HCT116 (cell line): ENCODE data around the gene PCDHB13.
A peak's percentile ranks its signal among the peaks of the same experiment; 100 is the strongest.

Experiments
- CEBPB ChIP-seq: IDR thresholded peaks from 2 replicates; pipeline ENCODE4 v1.6.1; 2012; ENCODE audit warnings: low read depth
- EZH2 ChIP-seq: fragments of 200-600 bp; sonication (generic); IDR thresholded peaks from 2 replicates; pipeline ENCODE4 v1.6.1; 2017; ENCODE audit warnings: antibody characterized with exemption, mixed run types
- EZH2phosphoT487 ChIP-seq: fragments of 200-600 bp; IDR thresholded peaks from 2 replicates; pipeline ENCODE4 v1.6.1; 2018; ENCODE audit warnings: antibody characterized with exemption, borderline replicate concordance
- POLR2A ChIP-seq: IDR thresholded peaks from 2 replicates; pipeline ENCODE4 v1.7.0; 2011; ENCODE audit warnings: borderline replicate concordance; ENCODE audit not compliant: insufficient read depth, insufficient read length; ENCODE audit errors: extremely low read depth
- POLR2AphosphoS5 ChIP-seq: IDR thresholded peaks from 2 replicates; pipeline ENCODE4 v1.6.1; 2011; ENCODE audit warnings: mild to moderate bottlenecking, low read depth, low read length, moderate library complexity
- REST ChIP-seq: IDR thresholded peaks from 2 replicates; pipeline ENCODE4 v1.6.1; 2012; ENCODE audit warnings: low read depth
- TCF7L2 ChIP-seq: IDR thresholded peaks from 2 replicates; pipeline ENCODE4 v1.7.0; 2011; ENCODE audit warnings: borderline replicate concordance, inconsistent platforms; ENCODE audit not compliant: insufficient read depth, insufficient read length; ENCODE audit errors: extremely low read depth
- YY1 ChIP-seq: IDR thresholded peaks from 2 replicates; pipeline ENCODE4 v1.6.1; 2011; ENCODE audit warnings: low read length, low read depth, moderate library complexity, mild to moderate bottlenecking; ENCODE audit not compliant: insufficient replicate concordance; ENCODE audit errors: extremely low read depth
- ZNF274 ChIP-seq: fragments of 200-500 bp; sonication (Bioruptor generic); IDR thresholded peaks from 2 replicates; pipeline ENCODE4 v1.6.1; 2014; ENCODE audit warnings: mild to moderate bottlenecking, low read depth, low read length, inconsistent platforms
- TF ChIP-seq, protein P1 (sequence below), 3 experiments: fragments of 200-600 bp in 1 of 3; sonication (generic) in 1 of 3; IDR thresholded peaks in 2 of 3; conservative IDR thresholded peaks in 1 of 3; 2 replicates each; pipeline ENCODE4 v1.5.1; 2012 to 2017; ENCODE audit warnings: low read depth in 2 of 3, low read length in 2 of 3, antibody characterized with exemption in 1 of 3, borderline replicate concordance in 1 of 3, control low read depth in 1 of 3, mild to moderate bottlenecking in 1 of 3, mixed read lengths in 1 of 3, mixed run types in 1 of 3, moderate library complexity in 1 of 3; ENCODE audit not compliant: insufficient read depth in 1 of 3
- TF ChIP-seq, protein P2 (sequence below): IDR thresholded peaks from 2 replicates; pipeline ENCODE4 v1.6.1; 2012

DNA sequence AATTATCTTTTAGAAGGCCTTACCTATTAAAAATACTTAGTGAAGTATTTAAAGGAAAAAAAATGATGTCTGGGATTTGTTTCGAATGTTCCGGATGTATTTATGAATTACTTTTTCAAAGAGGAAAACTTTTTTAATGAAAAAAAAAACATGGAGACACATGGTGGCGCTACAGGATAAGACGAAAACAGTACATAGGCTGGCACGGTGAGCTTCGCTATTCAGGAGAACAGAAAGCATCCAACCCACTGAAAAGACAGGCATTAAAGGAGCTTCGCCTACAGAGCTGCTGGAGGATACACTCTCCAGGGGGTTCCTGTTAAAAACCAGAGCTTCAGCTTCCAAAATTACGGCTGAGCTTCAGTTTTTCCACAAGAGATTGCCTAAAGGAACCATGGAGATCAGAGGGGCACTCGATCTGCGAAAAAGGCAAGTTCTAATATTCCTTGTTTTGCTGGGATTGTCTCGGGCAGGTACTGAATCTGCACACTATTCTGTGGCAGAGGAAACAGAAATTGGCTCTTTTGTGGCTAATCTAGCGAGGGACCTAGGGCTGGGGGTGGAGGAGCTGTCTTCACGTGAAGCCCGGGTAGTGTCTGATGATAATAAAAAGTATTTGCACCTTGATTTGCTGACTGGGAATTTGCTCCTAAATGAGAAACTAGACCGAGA lies 9.5 kb downstream of the PCDHB13 start, which contains the start of gene PCDHB14:
- no peak for TF ChIP-seq EZH2
- TF ChIP-seq EZH2phosphoT487 = no peak
- TF ChIP-seq, protein P1, sequence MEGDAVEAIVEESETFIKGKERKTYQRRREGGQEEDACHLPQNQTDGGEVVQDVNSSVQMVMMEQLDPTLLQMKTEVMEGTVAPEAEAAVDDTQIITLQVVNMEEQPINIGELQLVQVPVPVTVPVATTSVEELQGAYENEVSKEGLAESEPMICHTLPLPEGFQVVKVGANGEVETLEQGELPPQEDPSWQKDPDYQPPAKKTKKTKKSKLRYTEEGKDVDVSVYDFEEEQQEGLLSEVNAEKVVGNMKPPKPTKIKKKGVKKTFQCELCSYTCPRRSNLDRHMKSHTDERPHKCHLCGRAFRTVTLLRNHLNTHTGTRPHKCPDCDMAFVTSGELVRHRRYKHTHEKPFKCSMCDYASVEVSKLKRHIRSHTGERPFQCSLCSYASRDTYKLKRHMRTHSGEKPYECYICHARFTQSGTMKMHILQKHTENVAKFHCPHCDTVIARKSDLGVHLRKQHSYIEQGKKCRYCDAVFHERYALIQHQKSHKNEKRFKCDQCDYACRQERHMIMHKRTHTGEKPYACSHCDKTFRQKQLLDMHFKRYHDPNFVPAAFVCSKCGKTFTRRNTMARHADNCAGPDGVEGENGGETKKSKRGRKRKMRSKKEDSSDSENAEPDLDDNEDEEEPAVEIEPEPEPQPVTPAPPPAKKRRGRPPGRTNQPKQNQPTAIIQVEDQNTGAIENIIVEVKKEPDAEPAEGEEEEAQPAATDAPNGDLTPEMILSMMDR (IDR thresholded peaks at IDR 0.05 in 2 of 3, conservative IDR thresholded peaks at IDR 0.05 in 1 of 3; ENCODE audit: borderline replicate concordance in 1 of 3, insufficient read depth in 1 of 3, low read depth in 2 of 3, low read length in 2 of 3) = peak; percentile 14 to 46 (median 42); a peak in 2 of 6 replicates
- TF ChIP-seq POLR2AphosphoS5 = no peak
- TF ChIP-seq, protein P2, sequence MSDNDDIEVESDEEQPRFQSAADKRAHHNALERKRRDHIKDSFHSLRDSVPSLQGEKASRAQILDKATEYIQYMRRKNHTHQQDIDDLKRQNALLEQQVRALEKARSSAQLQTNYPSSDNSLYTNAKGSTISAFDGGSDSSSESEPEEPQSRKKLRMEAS = no peak
- no peak for TF ChIP-seq CEBPB
- TF ChIP-seq ZNF274 = no peak
- no peak for TF ChIP-seq REST
- TF ChIP-seq YY1 = no peak
- TF ChIP-seq POLR2A = no peak
- no peak for TF ChIP-seq TCF7L2
